Small intestine (tissue), 7 donors: ENCODE results near the gene TMEM218. TPM values are rescaled to one million over a fixed set of nuclear protein-coding genes. Genes with fewer than 3 reads are reported as not detected.
A peak's percentile ranks its signal among the peaks of the same experiment; 100 is the strongest.

Source experiments
- DNase-seq, 2 donors: peaks; one replicate each; pipeline versions ENCODE4 v3.0.0 to v3.0.0-alpha.2; 2013
- FAIRE-seq: peaks from 2 replicates; lab custom pipeline; 2012; peaks lifted over from hg19 to GRCh38; lab: Jason Lieb, UNC
- H3K27ac ChIP-seq, 3 donors: one replicate each; pipeline ENCODE4 v1.5.1; 2013; ENCODE audit warnings: low read length in 2 of 3, mild to moderate bottlenecking in 2 of 3, control low read depth in 1 of 3, inconsistent platforms in 1 of 3, low read depth in 1 of 3, moderate library complexity in 1 of 3
- H3K27me3 ChIP-seq, 3 donors: one replicate each; pipeline ENCODE4 v1.6.1; 2013; ENCODE audit warnings: low read length in 3 of 3, inconsistent platforms in 1 of 3; ENCODE audit not compliant: control insufficient read depth in 3 of 3, insufficient read depth in 3 of 3
- H3K36me3 ChIP-seq, 3 donors: one replicate each; pipeline ENCODE4 v1.6.1; 2013; ENCODE audit warnings: low read length in 3 of 3, inconsistent platforms in 1 of 3, low read depth in 1 of 3, mild to moderate bottlenecking in 1 of 3, moderate library complexity in 1 of 3; ENCODE audit not compliant: control insufficient read depth in 3 of 3, insufficient read depth in 2 of 3
- H3K4me1 ChIP-seq, 3 donors: one replicate each; pipeline ENCODE4 v1.6.1; 2013; ENCODE audit warnings: low read length in 2 of 3, inconsistent platforms in 1 of 3, low read depth in 1 of 3, mild to moderate bottlenecking in 1 of 3, moderate library complexity in 1 of 3; ENCODE audit not compliant: control insufficient read depth in 3 of 3, insufficient read depth in 2 of 3
- H3K4me3 ChIP-seq, 3 donors: one replicate each; pipeline ENCODE4 v1.5.1; 2013; ENCODE audit warnings: low read length in 3 of 3, control low read depth in 1 of 3, inconsistent platforms in 1 of 3, low read depth in 1 of 3, mild to moderate bottlenecking in 1 of 3, moderate library complexity in 1 of 3
- H3K9me3 ChIP-seq, 2 donors: one replicate each; pipeline ENCODE4 v1.6.1; 2013; ENCODE audit warnings: low read depth in 1 of 2, low read length in 1 of 2; ENCODE audit not compliant: control insufficient read depth in 2 of 2, insufficient read depth in 1 of 2
- WGBS, 3 donors: extraction: QIAGEN DNeasy Blood & Tissue Kit; methylation state at CpG; one replicate each; pipeline ENCODE4 v1.1.7; 2013; 5-methylcytosine and 5-hydroxymethylcytosine counted together
- polyA plus RNA-seq, 4 donors: library from polyadenylated mRNA; stranded (reverse) in 3 of 4; unstranded in 1 of 4; fragments of 200-250 nt in 3 of 4; fragments of 120-200 nt in 1 of 4; gene quantifications; one replicate each; pipeline versions ENCODE4 v1.2.1 to v1.2.3, GENCODE V29; 2013
- donor health status: healthy with polysubstance abuse.
- donor health status: control.
- donor health status: control.
- donor health status: Bipolar disorder and iron deficiency.
- donor health status: healthy.

TMEM218 gene
- polyA plus RNA-seq, 4 donors, result 9.6 to 31.2 (median 19.6) TPM

- H3K4me1 ChIP-seq, result peaks cover 9 to 57% (median 11%) of the 10 kb centered on the region in 3 donors
- H3K27ac ChIP-seq, result peak overlapping the region in 1 of 3 donors; percentile 95
Measured at GRCh38 chr11:125075900-125076317, 35.5 kb downstream of the TMEM218 start.

GRCh38 chr11:125075242-125075625, 36.2 kb downstream of the TMEM218 start:
- 74 to 81% (median 79%) methylated on average over 7 of the region's 7 CpGs for WGBS, 3 donors

More at GRCh38 chr11:125075900-125076317, 35.5 kb downstream of the TMEM218 start:
- DNase-seq, result peak in 1 of 2 donors; percentile 52
- Histone ChIP-seq H3K36me3 (peaks cover 0 to 81% (median 0%) of the 10 kb centered on the region in 3 donors), H3K9me3 (no peaks in the 10 kb centered on the region), H3K27me3 (no peaks in the 10 kb centered on the region), H3K4me3 (no peak overlapping the region)
- FAIRE-seq, result no peak
- 75 to 82% (median 79%) methylated on average over 11 of the region's 11 CpGs for whole genome bisulfite sequencing, 3 donors

GRCh38 chr11:125074511-125075241, 36.8 kb downstream of the TMEM218 start:
- FAIRE-seq (no peak), DNase-seq (peak; percentile 44 to 92)
- Histone ChIP-seq H3K27ac (peak overlapping the region in 2 of 3 donors; percentile 25 to 95), H3K36me3 (peaks cover 0 to 68% (median 0%) of the 10 kb centered on the region in 3 donors), H3K4me1 (peaks cover 12 to 70% (median 18%) of the 10 kb centered on the region in 3 donors), H3K27me3 (no peaks in the 10 kb centered on the region), H3K4me3 (no peak overlapping the region), H3K9me3 (no peaks in the 10 kb centered on the region)
- 26 to 73% (median 36%) methylated on average over 11 of the region's 11 CpGs for WGBS, 3 donors

More at GRCh38 chr11:125075242-125075625, 36.2 kb downstream of the TMEM218 start:
- Histone ChIP-seq H3K4me1 (peaks cover 10 to 64% (median 13%) of the 10 kb centered on the region in 3 donors), H3K9me3 (no peaks in the 10 kb centered on the region), H3K27ac (peak overlapping the region in 1 of 3 donors; percentile 95), H3K27me3 (no peaks in the 10 kb centered on the region), H3K36me3 (peaks cover 0 to 74% (median 0%) of the 10 kb centered on the region in 3 donors), H3K4me3 (no peak overlapping the region)
- DNase-seq, result no peak
- FAIRE-seq, result no peak

GRCh38 chr11:125073616-125074483, 37.6 kb downstream of the TMEM218 start:
- FAIRE-seq (no peak), DNase-seq (no peak)
- Histone ChIP-seq H3K36me3 (peaks cover 0 to 60% (median 0%) of the 10 kb centered on the region in 3 donors), H3K4me1 (peaks cover 12 to 78% (median 20%) of the 10 kb centered on the region in 3 donors), H3K27me3 (no peaks in the 10 kb centered on the region), H3K9me3 (no peaks in the 10 kb centered on the region), H3K27ac (peak overlapping the region in 1 of 3 donors; percentile 95), H3K4me3 (no peak overlapping the region)
- WGBS, 3 donors, result 72 to 78% (median 72%) methylated on average over 19 of the region's 19 CpGs

GRCh38 chr11:125072961-125073590, 38.4 kb downstream of the TMEM218 start:
- H3K27ac ChIP-seq, result peak overlapping the region; percentile 64 to 95 (median 74)
- WGBS, 3 donors, result 91 to 92% (median 91%) methylated on average over 11 to 12 of the region's 12 CpGs
- no peaks in the 10 kb centered on the region for H3K9me3 ChIP-seq
- H3K27me3 ChIP-seq, result no peaks in the 10 kb centered on the region
- H3K36me3 ChIP-seq, result peaks cover 0 to 52% (median 0%) of the 10 kb centered on the region in 3 donors
- H3K4me1 ChIP-seq, result peaks cover 14 to 86% (median 21%) of the 10 kb centered on the region in 3 donors
- DNase-seq (no peak), FAIRE-seq (no peak)
- no peak overlapping the region for H3K4me3 ChIP-seq

- peak; percentile 76 to 91 for DNase-seq
- peaks cover 0 to 46% (median 0%) of the 10 kb centered on the region in 3 donors for H3K36me3 ChIP-seq
- no peak for FAIRE-seq
- no peaks in the 10 kb centered on the region for H3K27me3 ChIP-seq
- WGBS, 3 donors, result 28 to 61% (median 45%) methylated on average over 12 of the region's 12 CpGs
- no peaks in the 10 kb centered on the region for H3K9me3 ChIP-seq
- H3K27ac ChIP-seq, result peak overlapping the region; percentile 71 to 95 (median 74)
- H3K4me3 ChIP-seq, result no peak overlapping the region
- peaks cover 14 to 88% (median 21%) of the 10 kb centered on the region in 3 donors for H3K4me1 ChIP-seq
Measured at GRCh38 chr11:125072218-125072960, 39.0 kb downstream of the TMEM218 start.

GRCh38 chr11:125071846-125072217, 39.6 kb downstream of the TMEM218 start:
- no peak overlapping the region for H3K4me3 ChIP-seq
- no peaks in the 10 kb centered on the region for H3K9me3 ChIP-seq
- peaks cover 0 to 40% (median 0%) of the 10 kb centered on the region in 3 donors for H3K36me3 ChIP-seq
- no peak for FAIRE-seq
- peaks cover 14 to 88% (median 21%) of the 10 kb centered on the region in 3 donors for H3K4me1 ChIP-seq
- peak; percentile 77 to 81 for DNase-seq
- H3K27ac ChIP-seq, result peak overlapping the region; percentile 71 to 95 (median 74)
- H3K27me3 ChIP-seq, result no peaks in the 10 kb centered on the region
- WGBS, 3 donors, result 18 to 55% (median 37%) methylated on average over 6 of the region's 6 CpGs
